MM.1S (cell line): ENCODE measurements around the gene TBL1X.
"Not testable (repeated sequence)": the region's sequence is repeated elsewhere in the genome, so short reads cannot be mapped to it uniquely, and the experiment has no call there.

Experiments used
- DNase-seq: peaks from one replicate; pipeline ENCODE4 v3.0.0-alpha.2; 2015
- H2AFZ ChIP-seq: fragments of 300-600 bp; sonication (generic); 2 replicates; pipeline ENCODE4 v1.6.0; 2016; ENCODE audit warnings: antibody characterized with exemption, low read length
- H3F3A ChIP-seq: fragments of 300-600 bp; sonication (generic); 2 replicates; pipeline ENCODE4 v1.6.1; 2016; ENCODE audit warnings: mild to moderate bottlenecking, antibody characterized with exemption, low read length, moderate library complexity, mixed read lengths; ENCODE audit not compliant: insufficient read depth
- H3K27ac ChIP-seq: fragments of 300-600 bp; sonication (generic); 2 replicates; pipeline ENCODE4 v1.5.1; 2016; ENCODE audit warnings: mild to moderate bottlenecking, low read length
- H3K27me3 ChIP-seq: fragments of 300-600 bp; sonication (generic); replicated peaks from 2 replicates; pipeline ENCODE4 v1.6.0; 2016; ENCODE audit warnings: low read length; ENCODE audit not compliant: insufficient read depth
- H3K36me3 ChIP-seq: fragments of 300-600 bp; sonication (generic); replicated peaks from 2 replicates; pipeline ENCODE4 v1.6.1; 2016; ENCODE audit warnings: mild to moderate bottlenecking, low read length, mixed read lengths; ENCODE audit not compliant: insufficient read depth
- H3K4me1 ChIP-seq: fragments of 300-600 bp; sonication (generic); 2 replicates; pipeline ENCODE4 v1.6.1; 2016; ENCODE audit warnings: low read length, mixed read lengths
- H3K4me2 ChIP-seq: fragments of 300-600 bp; sonication (generic); 2 replicates; pipeline ENCODE4 v1.6.0; 2016; ENCODE audit warnings: low read depth, low read length
- H3K4me3 ChIP-seq: fragments of 300-600 bp; sonication (generic); 2 replicates; pipeline ENCODE4 v1.5.1; 2016; ENCODE audit warnings: low read length, mixed read lengths
- H3K79me2 ChIP-seq: fragments of 300-600 bp; sonication (generic); 2 replicates; pipeline ENCODE4 v1.6.1; 2016; ENCODE audit warnings: mixed run types, low read length, mixed read lengths
- H3K9ac ChIP-seq: fragments of 300-600 bp; sonication (generic); 2 replicates; pipeline ENCODE4 v1.6.1; 2016; ENCODE audit warnings: low read length, mixed read lengths
- H3K9me2 ChIP-seq: fragments of 300-600 bp; sonication (generic); replicated peaks from 2 replicates; pipeline ENCODE4 v1.6.1; 2016; ENCODE audit warnings: mild to moderate bottlenecking, low read length, mixed read lengths; ENCODE audit not compliant: insufficient read depth
- H3K9me3 ChIP-seq: fragments of 300-600 bp; sonication (generic); replicated peaks from 2 replicates; pipeline ENCODE4 v1.6.1; 2016; ENCODE audit warnings: mild to moderate bottlenecking, low read length, mixed read lengths; ENCODE audit not compliant: insufficient read depth
- H4K20me1 ChIP-seq: fragments of 300-600 bp; sonication (generic); 2 replicates; pipeline ENCODE4 v1.6.1; 2016; ENCODE audit warnings: mild to moderate bottlenecking, low read length, moderate library complexity, mixed read lengths; ENCODE audit not compliant: insufficient read depth
- EZH2 ChIP-seq: fragments of 300-600 bp; sonication (generic); optimal IDR thresholded peaks from 2 replicates; pipeline ENCODE3; 2017; ENCODE audit warnings: low read depth, mild to moderate bottlenecking, antibody characterized with exemption, low read length, mixed read lengths
- EZH2phosphoT487 ChIP-seq: fragments of 300-600 bp; sonication (generic); IDR thresholded peaks from 2 replicates; pipeline ENCODE4 v1.6.1; 2018; ENCODE audit warnings: antibody characterized with exemption, low read length
- TF ChIP-seq, protein P1 (sequence below): fragments of 300-600 bp; sonication (generic); IDR thresholded peaks from 2 replicates; pipeline ENCODE4 v1.5.1; 2016; ENCODE audit warnings: antibody characterized with exemption, low read length, mixed read lengths

TBL1X gene

GRCh38 chrX:9467751-9468150 lies 2.9 kb downstream of the TBL1X start:
- no peak for DNase-seq
- H3K36me3 ChIP-seq: no peaks in the 10 kb centered on the region
- TF ChIP-seq, protein P1, sequence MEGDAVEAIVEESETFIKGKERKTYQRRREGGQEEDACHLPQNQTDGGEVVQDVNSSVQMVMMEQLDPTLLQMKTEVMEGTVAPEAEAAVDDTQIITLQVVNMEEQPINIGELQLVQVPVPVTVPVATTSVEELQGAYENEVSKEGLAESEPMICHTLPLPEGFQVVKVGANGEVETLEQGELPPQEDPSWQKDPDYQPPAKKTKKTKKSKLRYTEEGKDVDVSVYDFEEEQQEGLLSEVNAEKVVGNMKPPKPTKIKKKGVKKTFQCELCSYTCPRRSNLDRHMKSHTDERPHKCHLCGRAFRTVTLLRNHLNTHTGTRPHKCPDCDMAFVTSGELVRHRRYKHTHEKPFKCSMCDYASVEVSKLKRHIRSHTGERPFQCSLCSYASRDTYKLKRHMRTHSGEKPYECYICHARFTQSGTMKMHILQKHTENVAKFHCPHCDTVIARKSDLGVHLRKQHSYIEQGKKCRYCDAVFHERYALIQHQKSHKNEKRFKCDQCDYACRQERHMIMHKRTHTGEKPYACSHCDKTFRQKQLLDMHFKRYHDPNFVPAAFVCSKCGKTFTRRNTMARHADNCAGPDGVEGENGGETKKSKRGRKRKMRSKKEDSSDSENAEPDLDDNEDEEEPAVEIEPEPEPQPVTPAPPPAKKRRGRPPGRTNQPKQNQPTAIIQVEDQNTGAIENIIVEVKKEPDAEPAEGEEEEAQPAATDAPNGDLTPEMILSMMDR: no peak
- TF ChIP-seq EZH2 (no peak), EZH2phosphoT487 (no peak)
- H3K27ac ChIP-seq: no peak overlapping the region
- no peak overlapping the region for H3K9ac ChIP-seq
- peak overlapping the region; percentile 73; the same call in 1 of the 2 replicates for H3K4me2 ChIP-seq
- H4K20me1 ChIP-seq: no peaks in the 10 kb centered on the region
- H3K4me1 ChIP-seq: peaks cover 18% of the 10 kb centered on the region
- peaks cover 14% of the 10 kb centered on the region; the same call in 1 of the 2 replicates for H3F3A ChIP-seq
- H3K9me2 ChIP-seq: no peaks in the 10 kb centered on the region
- no peak overlapping the region; the same call in 1 of the 2 replicates for H3K4me3 ChIP-seq
- H2AFZ ChIP-seq: no peak overlapping the region
- H3K9me3 ChIP-seq: no peaks in the 10 kb centered on the region
- H3K79me2 ChIP-seq: peaks cover 71% of the 10 kb centered on the region
- no peaks in the 10 kb centered on the region for H3K27me3 ChIP-seq

- H4K20me1 ChIP-seq: no peaks in the 10 kb centered on the region
- peaks cover 99% of the 10 kb centered on the region for H3K79me2 ChIP-seq
These were observed 6.7 kb downstream of the TBL1X start for GRCh38 chrX:9471571-9471985.

GRCh38 chrX:9473708-9474107 lies 8.8 kb downstream of the TBL1X start:
- H3F3A ChIP-seq: no peaks in the 10 kb centered on the region
- H4K20me1 ChIP-seq: no peaks in the 10 kb centered on the region
- no peak overlapping the region for H3K4me3 ChIP-seq
- DNase-seq: no peak
- H2AFZ ChIP-seq: no peak overlapping the region
- no peaks in the 10 kb centered on the region for H3K9me2 ChIP-seq
- no peaks in the 10 kb centered on the region for H3K4me1 ChIP-seq
- no peaks in the 10 kb centered on the region for H3K9me3 ChIP-seq
- no peak overlapping the region for H3K9ac ChIP-seq
- H3K27ac ChIP-seq: no peak overlapping the region
- H3K4me2 ChIP-seq: no peak overlapping the region
- TF ChIP-seq, protein P1: no peak
- TF ChIP-seq EZH2phosphoT487 (no peak), EZH2 (no peak)
- H3K79me2 ChIP-seq: peaks cover 100% of the 10 kb centered on the region
- no peaks in the 10 kb centered on the region for H3K27me3 ChIP-seq
- H3K36me3 ChIP-seq: no peaks in the 10 kb centered on the region

More at GRCh38 chrX:9471571-9471985, 6.7 kb downstream of the TBL1X start:
- Histone ChIP-seq H3K4me3 (no peak overlapping the region), H3K9ac (no peak overlapping the region), H3K4me1 (peaks cover 11% of the 10 kb centered on the region; the same call in 1 of the 2 replicates), H3K27ac (no peak overlapping the region), H3F3A (no peaks in the 10 kb centered on the region), H2AFZ (no peak overlapping the region), H3K27me3 (no peaks in the 10 kb centered on the region), H3K4me2 (no peak overlapping the region), H3K9me2 (no peaks in the 10 kb centered on the region), H3K9me3 (no peaks in the 10 kb centered on the region), H3K36me3 (no peaks in the 10 kb centered on the region)
- TF ChIP-seq EZH2: no peak
- no peak for TF ChIP-seq EZH2phosphoT487
- TF ChIP-seq, protein P1: no peak
- DNase-seq: no peak

- not testable (repeated sequence) for H3K4me1 ChIP-seq, H3K9ac ChIP-seq, DNase-seq, H3K27me3 ChIP-seq, H2AFZ ChIP-seq, H3K4me2 ChIP-seq, H3K27ac ChIP-seq, H3F3A ChIP-seq, H3K4me3 ChIP-seq, H3K9me3 ChIP-seq, H3K9me2 ChIP-seq, H3K36me3 ChIP-seq, H4K20me1 ChIP-seq
- peaks cover 100% of the 10 kb centered on the region for H3K79me2 ChIP-seq
These were observed 10.6 kb downstream of the TBL1X start for GRCh38 chrX:9475417-9475816.
